ENCODE results near the gene HDAC10. TPM values are rescaled to one million over a fixed set of nuclear protein-coding genes. Genes with fewer than 3 reads are reported as not detected.

HDAC10 gene
- total and polyA plus RNA-seq, 10 donors, result 25.0 to 108 (median 69.9) TPM

- H3K4me3 ChIP-seq, result no peak overlapping the region
- intact Hi-C loops (cut with DNase I; ENCODE audit: low total_unique reads), result no loop called here
- H3K27ac ChIP-seq, result peak overlapping the region in 5 of 8 donors; percentile 47 to 64 (median 61)
- TF ChIP-seq POLR2A (IDR thresholded peaks at IDR 0.05) (no peak), POLR2AphosphoS5 (IDR thresholded peaks at IDR 0.05) (peak; percentile 29 to 57 (median 38))
- 76 to 93% (median 82%) methylated on average over 4 to 25 of the region's 25 CpGs for WGBS, 5 donors
- H3K4me1 ChIP-seq, result peaks cover 0 to 46% (median 18%) of the 10 kb centered on the region in 6 donors
- H3K9me3 ChIP-seq, result no peaks in the 10 kb centered on the region
- H3K36me3 ChIP-seq, result peaks cover 0 to 97% (median 80%) of the 10 kb centered on the region in 6 donors
- no peak for DNase-seq
- peaks cover 0 to 3% (median 0%) of the 10 kb centered on the region in 7 donors for H3K27me3 ChIP-seq (replicated peaks in 1 of 7)
Measured at GRCh38 chr22:50281957-50282356, 30.9 kb upstream of the HDAC10 start.

DNA sequence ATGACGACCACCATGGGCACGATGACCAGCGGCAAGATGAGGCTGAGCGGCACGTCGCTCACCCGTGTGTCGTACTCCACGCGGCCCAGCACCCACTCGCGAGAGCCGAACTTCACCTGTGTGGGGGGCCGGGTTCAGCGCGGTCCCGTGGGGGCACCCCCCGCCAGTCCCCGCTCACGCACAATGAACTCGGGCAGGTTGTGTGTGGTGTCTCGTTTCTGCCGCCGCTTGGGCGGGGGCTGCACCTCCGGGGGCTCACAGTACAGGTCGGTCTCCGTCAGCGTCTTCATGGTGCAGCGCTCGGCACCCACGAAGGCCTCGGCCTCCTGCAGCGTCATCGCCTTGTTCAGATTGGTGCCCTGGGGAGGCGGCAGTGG lies 30.3 kb upstream of the HDAC10 start:
- no peak for DNase-seq
- no peak overlapping the region for H3K4me3 ChIP-seq
- peak overlapping the region in 4 of 8 donors; percentile 52 to 64 (median 62) for H3K27ac ChIP-seq
- TF ChIP-seq POLR2A (IDR thresholded peaks at IDR 0.05) (no peak), POLR2AphosphoS5 (IDR thresholded peaks at IDR 0.05) (peak in 1 of 3 donors; percentile 37)
- TF ChIP-seq, protein P1, sequence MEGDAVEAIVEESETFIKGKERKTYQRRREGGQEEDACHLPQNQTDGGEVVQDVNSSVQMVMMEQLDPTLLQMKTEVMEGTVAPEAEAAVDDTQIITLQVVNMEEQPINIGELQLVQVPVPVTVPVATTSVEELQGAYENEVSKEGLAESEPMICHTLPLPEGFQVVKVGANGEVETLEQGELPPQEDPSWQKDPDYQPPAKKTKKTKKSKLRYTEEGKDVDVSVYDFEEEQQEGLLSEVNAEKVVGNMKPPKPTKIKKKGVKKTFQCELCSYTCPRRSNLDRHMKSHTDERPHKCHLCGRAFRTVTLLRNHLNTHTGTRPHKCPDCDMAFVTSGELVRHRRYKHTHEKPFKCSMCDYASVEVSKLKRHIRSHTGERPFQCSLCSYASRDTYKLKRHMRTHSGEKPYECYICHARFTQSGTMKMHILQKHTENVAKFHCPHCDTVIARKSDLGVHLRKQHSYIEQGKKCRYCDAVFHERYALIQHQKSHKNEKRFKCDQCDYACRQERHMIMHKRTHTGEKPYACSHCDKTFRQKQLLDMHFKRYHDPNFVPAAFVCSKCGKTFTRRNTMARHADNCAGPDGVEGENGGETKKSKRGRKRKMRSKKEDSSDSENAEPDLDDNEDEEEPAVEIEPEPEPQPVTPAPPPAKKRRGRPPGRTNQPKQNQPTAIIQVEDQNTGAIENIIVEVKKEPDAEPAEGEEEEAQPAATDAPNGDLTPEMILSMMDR (IDR thresholded peaks at IDR 0.05 in 8 of 11, conservative IDR thresholded peaks at IDR 0.05 in 3 of 11), result no peak
- peaks cover 0 to 97% (median 77%) of the 10 kb centered on the region in 6 donors for H3K36me3 ChIP-seq
- 92 to 99% (median 93%) methylated on average over 3 to 36 of the region's 36 CpGs for WGBS, 5 donors
- H3K4me1 ChIP-seq, result peaks cover 0 to 47% (median 22%) of the 10 kb centered on the region in 6 donors
- H3K27me3 ChIP-seq (replicated peaks in 1 of 7), result peaks cover 0 to 2% (median 0%) of the 10 kb centered on the region in 7 donors
- H3K9me3 ChIP-seq, result no peaks in the 10 kb centered on the region
- intact Hi-C loops (cut with DNase I; ENCODE audit: low total_unique reads), result no loop called here

- Histone ChIP-seq H3K27ac (peak overlapping the region in 1 of 8 donors; percentile 62), H3K36me3 (peaks cover 0 to 97% (median 74%) of the 10 kb centered on the region in 6 donors), H3K9me3 (no peaks in the 10 kb centered on the region), H3K27me3 (replicated peaks in 1 of 7) (no peaks in the 10 kb centered on the region), H3K4me3 (no peak overlapping the region), H3K4me1 (peaks cover 0 to 47% (median 26%) of the 10 kb centered on the region in 6 donors)
- TF ChIP-seq, protein P1 (IDR thresholded peaks at IDR 0.05 in 8 of 11, conservative IDR thresholded peaks at IDR 0.05 in 3 of 11), result no peak
- TF ChIP-seq POLR2A (IDR thresholded peaks at IDR 0.05) (no peak), POLR2AphosphoS5 (IDR thresholded peaks at IDR 0.05) (peak in 2 of 3 donors; percentile 9 to 42)
- 86 to 93% (median 91%) methylated on average over 20 to 47 of the region's 47 CpGs for WGBS, 5 donors
- intact Hi-C loops (cut with DNase I; ENCODE audit: low total_unique reads), result no loop called here
- no peak for DNase-seq
Measured at GRCh38 chr22:50280708-50281383, 29.8 kb upstream of the HDAC10 start.

DNA sequence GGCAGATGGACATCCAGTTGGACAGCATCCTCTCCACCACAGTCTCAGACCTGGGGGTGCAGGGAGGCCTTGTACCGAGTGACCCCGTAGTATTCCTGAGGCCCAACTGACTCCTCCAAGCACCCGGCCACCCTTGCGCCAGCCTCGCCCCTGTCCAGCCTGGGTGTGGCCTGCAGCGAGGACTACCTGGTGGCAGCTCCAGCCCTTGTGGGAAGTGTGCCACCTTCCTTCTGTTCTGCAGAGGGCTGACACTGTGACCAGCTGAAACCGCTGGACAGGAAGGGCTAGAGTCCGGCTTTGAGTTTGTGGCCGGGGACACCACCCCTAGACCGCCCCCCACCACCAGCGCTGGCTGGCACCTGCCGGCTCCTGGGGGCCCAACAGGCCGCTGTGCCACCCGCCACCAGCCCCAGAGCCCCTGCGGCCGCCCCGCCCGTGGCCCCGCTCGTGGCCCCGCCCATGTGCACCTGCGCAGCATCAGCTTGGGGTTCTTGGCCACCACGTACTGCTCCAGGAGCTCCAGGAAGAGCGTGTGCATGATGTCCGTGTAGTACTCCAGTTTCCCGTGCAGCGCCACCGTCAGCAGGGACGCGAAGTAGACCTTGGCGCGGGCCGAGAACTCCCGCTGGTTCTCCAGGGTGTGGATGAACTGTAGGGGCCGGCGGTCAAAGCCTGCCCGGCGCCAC lies 29.1 kb upstream of the HDAC10 start:
- intact Hi-C loops (cut with DNase I; ENCODE audit: low total_unique reads), result no loop called here
- Histone ChIP-seq H3K4me1 (peaks cover 0 to 52% (median 30%) of the 10 kb centered on the region in 6 donors), H3K9me3 (no peaks in the 10 kb centered on the region), H3K36me3 (peaks cover 0 to 99% (median 77%) of the 10 kb centered on the region in 6 donors), H3K4me3 (no peak overlapping the region), H3K27ac (peak overlapping the region in 1 of 8 donors; percentile 30), H3K27me3 (replicated peaks in 1 of 7) (no peaks in the 10 kb centered on the region)
- no peak for DNase-seq
- WGBS, 5 donors, result 88 to 97% (median 93%) methylated on average over 22 to 38 of the region's 38 CpGs
- TF ChIP-seq POLR2A (IDR thresholded peaks at IDR 0.05) (no peak), POLR2AphosphoS5 (IDR thresholded peaks at IDR 0.05) (peak in 1 of 3 donors; percentile 27)
- TF ChIP-seq, protein P1 (IDR thresholded peaks at IDR 0.05 in 8 of 11, conservative IDR thresholded peaks at IDR 0.05 in 3 of 11), result no peak
